Central memory CD8-positive, alpha-beta T cell (primary cell): ENCODE data around the gene DPEP2NB.
A peak's percentile ranks its signal among the peaks of the same experiment; 100 is the strongest.

Source experiments
- ATAC-seq: fragments of 150-1000 bp; cut with Tn5 transposase; replicated peaks from 2 replicates; pipeline ENCODE4 v1.10.0; 2022; ENCODE audit warnings: mild to moderate bottlenecking, moderate FRiP score, moderate number of reproducible peaks; ENCODE audit not compliant: poor library complexity, severe bottlenecking; ENCODE audit errors: extremely low read depth
- DNase-seq, 2 donors: peaks; one replicate each; pipeline ENCODE4 v3.0.0; 2021; ENCODE audit warnings: low spot score in 2 of 2
- H3K27ac Mint-ChIP-seq: one replicate; pipeline ENCODE4 v1.8.0; 2022; ENCODE audit warnings: low read depth, mild to moderate bottlenecking, moderate library complexity, mixed read lengths
- H3K27me3 Mint-ChIP-seq: one replicate; pipeline ENCODE4 v1.8.0; 2022; ENCODE audit warnings: mixed read lengths
- H3K36me3 Mint-ChIP-seq: one replicate; pipeline ENCODE4 v1.8.0; 2022; ENCODE audit warnings: mild to moderate bottlenecking, moderate library complexity, mixed read lengths; ENCODE audit not compliant: insufficient read depth
- H3K4me1 Mint-ChIP-seq: one replicate; pipeline ENCODE4 v1.8.0; 2022; ENCODE audit warnings: mixed read lengths
- H3K4me3 Mint-ChIP-seq: one replicate; pipeline ENCODE4 v1.8.0; 2022; ENCODE audit warnings: mild to moderate bottlenecking, moderate library complexity, mixed read lengths
- H3K9me3 Mint-ChIP-seq: one replicate; pipeline ENCODE4 v1.8.0; 2022; ENCODE audit warnings: mixed read lengths

Gene DPEP2NB, protein sequence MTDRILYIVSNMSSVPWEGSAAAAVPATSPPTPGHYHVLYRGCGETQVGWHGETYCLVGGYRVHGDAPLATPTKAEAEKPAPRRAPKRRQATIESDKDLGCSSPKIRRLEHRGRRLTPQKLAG

DNA sequence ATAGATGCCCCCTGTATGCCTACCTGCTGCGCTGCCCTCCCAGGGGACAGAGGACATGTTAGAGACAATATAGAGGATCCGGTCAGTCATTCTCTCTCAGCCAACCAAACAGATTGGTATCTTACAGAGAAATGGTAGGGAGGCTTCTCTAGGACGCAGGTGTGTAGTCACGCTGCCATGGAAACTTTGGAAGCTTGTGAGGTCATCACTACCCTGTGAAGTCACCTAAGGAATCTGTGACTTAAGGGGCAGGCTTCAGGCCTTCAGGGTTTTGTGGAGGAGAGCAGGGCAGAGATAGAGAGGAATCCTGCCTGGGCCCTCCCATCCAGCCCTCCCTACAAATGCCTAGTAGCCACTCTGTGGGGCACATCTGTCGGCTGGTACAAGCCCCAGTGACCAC, at the start of gene DPEP2NB:
DPEP2NB (minus strand) TSS at position 231 of the 400 bp plus-strand sequence; CDS start at position 90, 141 bp downstream.
- no peak for ATAC-seq
- no peak for DNase-seq
- Mint-ChIP-seq H3K9me3 (no peaks in the 10 kb centered on the region), H3K27me3 (no peaks in the 10 kb centered on the region), H3K27ac (no peak within 1 kb of the TSS), H3K4me1 (peaks cover 5% of the 10 kb centered on the region), H3K4me3 (no peak within 1 kb of the TSS), H3K36me3 (no peaks in the 10 kb centered on the region)

DNA sequence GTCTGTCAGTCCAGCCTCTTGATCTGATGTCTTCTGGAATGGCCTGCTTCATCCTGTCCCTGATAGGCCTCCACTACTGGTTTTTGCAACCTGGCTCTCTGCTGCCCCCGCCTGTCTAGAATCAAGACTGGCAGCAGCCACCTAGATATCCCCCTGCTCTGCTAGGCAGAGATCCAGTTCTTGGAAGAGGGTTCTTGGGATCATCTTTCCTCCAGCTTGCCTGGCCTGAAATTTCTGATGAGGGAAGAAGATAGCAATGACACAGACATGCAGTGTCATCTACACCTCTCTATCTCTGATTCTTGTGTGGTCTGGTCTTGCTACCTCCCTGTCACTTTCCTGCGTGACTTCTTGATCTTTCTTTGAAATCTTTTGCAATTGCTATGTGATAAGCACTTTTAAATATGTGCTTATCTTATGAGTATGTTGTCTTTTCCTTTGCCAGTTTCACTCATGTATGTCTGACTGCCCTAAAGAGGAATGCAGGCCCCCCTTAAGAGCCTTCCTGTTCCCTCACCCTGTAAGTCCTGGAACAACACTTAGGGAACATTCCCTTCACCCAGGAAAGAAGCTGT, 49.2 kb upstream of the DPEP2NB start:
- Mint-ChIP-seq H3K4me3 (peak overlapping the region; percentile 52), H3K27ac (peak overlapping the region; percentile 91), H3K4me1 (peaks cover 79% of the 10 kb centered on the region), H3K9me3 (no peaks in the 10 kb centered on the region), H3K27me3 (no peaks in the 10 kb centered on the region), H3K36me3 (peaks cover 5% of the 10 kb centered on the region)
- ATAC-seq (peak; percentile 38), DNase-seq (peak; percentile 49 to 50)

DNA sequence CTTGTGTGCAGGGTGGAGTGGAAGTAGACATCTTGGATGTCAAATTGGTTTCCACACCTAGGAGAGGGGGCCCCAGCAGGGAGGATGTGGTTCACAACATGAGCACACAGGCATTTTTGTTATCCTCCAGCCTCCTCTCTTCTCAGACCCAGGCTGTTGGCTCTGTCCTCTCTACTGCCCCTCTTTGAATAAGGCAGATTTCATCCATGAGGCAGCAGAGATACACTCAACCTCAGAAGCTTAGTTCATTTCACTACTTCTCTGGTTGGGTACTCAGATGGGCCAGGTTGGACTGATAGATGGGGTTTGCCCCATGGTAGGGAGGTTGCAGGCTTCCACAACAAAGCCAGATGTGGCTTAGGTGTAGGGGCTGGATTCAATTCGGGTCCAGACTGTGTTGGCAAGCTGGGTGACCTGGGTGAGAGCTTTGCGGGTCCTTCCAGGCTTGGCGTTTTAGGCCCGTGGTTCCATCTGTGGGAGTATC, 47.2 kb upstream of the DPEP2NB start:
- Mint-ChIP-seq H3K27ac (peak overlapping the region; percentile 83), H3K4me1 (peaks cover 73% of the 10 kb centered on the region), H3K27me3 (no peaks in the 10 kb centered on the region), H3K9me3 (no peaks in the 10 kb centered on the region), H3K4me3 (peak overlapping the region; percentile 67), H3K36me3 (peaks cover 7% of the 10 kb centered on the region)
- ATAC-seq: peak; percentile 87
- DNase-seq: peak in 1 of 2 donors; percentile 52

DNA sequence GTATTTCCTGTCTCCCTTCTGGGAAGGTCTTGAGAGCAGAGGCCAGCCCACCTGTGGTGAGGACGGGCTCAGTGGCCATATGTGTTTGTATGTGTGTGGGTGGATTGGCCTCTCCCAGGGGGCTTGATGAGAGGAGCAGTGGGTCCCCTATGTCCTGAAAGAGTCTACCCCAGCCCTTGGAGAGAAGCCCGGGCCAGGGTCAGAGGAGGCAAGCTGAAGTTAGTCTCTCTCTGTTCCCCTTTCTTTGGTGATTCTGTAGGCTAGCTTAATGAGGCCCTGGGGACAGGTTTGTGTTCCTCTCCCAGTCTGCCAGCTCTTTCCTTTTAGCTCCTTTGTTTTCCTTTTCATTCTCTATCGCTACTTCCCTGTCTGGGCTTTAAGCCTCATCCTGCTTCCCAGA, 45.7 kb upstream of the DPEP2NB start:
- Mint-ChIP-seq H3K4me1 (peaks cover 65% of the 10 kb centered on the region), H3K27ac (peak overlapping the region; percentile 83), H3K36me3 (peaks cover 13% of the 10 kb centered on the region), H3K4me3 (peak overlapping the region; percentile 42), H3K27me3 (no peaks in the 10 kb centered on the region), H3K9me3 (no peaks in the 10 kb centered on the region)
- ATAC-seq (no peak), DNase-seq (no peak)

DNA sequence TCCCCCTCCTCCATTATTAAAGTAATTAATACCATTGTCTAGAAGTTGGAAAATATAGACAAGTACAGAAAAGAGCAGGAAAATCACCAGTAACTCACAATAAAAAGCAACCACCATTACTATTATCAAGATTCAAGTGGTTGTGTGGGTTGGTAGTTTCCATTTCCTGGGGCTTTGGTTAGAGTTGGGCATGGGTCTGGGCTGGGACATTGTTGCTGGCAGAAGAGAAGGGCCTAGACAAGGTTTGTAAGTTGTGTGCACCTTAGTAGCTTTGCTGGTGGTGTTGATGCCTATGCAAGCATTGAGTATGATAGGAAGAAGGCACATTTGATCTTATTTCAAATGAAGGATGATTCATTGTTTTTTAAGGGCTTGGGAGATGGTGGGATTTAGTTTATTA, 44.1 kb upstream of the DPEP2NB start:
- H3K27me3 Mint-ChIP-seq: no peaks in the 10 kb centered on the region
- peaks cover 61% of the 10 kb centered on the region for H3K4me1 Mint-ChIP-seq
- peak overlapping the region; percentile 10 for H3K4me3 Mint-ChIP-seq
- H3K9me3 Mint-ChIP-seq: no peaks in the 10 kb centered on the region
- H3K36me3 Mint-ChIP-seq: peaks cover 17% of the 10 kb centered on the region
- ATAC-seq: no peak
- H3K27ac Mint-ChIP-seq: peak overlapping the region; percentile 12
- no peak for DNase-seq

DNA sequence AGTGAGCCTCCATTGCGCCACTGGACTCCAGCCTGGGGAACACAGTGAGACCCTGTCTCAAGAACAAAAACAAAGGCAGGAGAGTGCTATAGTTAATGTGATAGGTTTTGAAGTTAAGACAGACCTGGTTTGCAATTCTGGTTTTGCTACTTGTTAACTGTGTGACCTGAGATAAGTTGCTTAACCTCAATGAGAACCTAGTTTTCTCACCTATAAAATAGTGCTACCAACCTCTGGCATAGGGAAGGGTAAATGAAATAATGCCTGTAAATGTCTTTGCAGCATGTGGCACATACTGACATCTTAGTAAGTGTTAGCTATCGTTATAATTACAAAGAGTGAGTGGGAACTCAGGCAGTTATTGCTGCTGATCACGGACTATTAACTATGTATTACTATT, 39.7 kb upstream of the DPEP2NB start:
- ATAC-seq (peak; percentile 32), DNase-seq (no peak)
- Mint-ChIP-seq H3K4me3 (peak overlapping the region; percentile 9), H3K4me1 (peaks cover 27% of the 10 kb centered on the region), H3K9me3 (no peaks in the 10 kb centered on the region), H3K27ac (no peak overlapping the region), H3K27me3 (no peaks in the 10 kb centered on the region), H3K36me3 (peaks cover 25% of the 10 kb centered on the region)

DNA sequence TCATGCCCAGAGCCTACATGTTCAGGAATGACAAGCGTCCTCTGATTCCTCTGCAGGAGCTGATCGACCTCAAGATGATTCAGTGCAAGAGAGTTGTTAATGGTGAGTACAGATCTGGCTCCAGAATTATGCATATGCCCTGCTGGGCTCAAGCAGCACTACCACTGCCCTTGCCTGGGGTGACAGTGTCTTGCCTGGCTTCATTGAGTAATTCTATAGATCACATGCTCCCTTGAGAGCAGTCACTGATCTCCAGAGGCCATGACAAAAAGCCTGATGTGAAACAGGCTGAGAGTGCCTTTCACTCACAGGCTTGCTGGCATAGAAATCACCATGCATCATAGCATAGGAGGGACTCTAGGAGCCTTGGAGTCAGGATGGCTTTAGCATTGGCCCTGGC, 33.7 kb upstream of the DPEP2NB start:
- Mint-ChIP-seq H3K4me1 (no peaks in the 10 kb centered on the region), H3K36me3 (peaks cover 19% of the 10 kb centered on the region), H3K9me3 (no peaks in the 10 kb centered on the region), H3K27ac (no peak overlapping the region), H3K27me3 (no peaks in the 10 kb centered on the region), H3K4me3 (no peak overlapping the region)
- no peak for DNase-seq
- no peak for ATAC-seq

DNA sequence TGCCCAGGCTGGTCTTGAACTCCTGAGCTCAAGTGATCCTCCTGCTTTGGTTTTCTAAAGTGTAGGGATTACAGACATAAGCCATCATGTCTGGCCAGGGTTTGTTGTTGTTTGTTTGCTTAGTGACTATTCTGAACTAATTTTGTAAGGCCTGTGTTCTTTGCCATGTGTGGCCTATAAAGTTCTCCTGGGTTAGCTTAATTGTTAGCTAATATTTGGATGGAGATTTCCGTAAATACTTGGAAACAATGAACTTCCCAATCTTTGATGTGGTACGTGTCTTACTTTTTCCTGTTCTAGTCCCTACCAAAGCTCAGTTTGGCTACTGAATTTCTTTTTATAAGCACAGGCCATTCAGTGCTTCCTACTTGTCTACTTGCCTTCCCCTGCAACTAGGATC, 32.3 kb upstream of the DPEP2NB start:
- Mint-ChIP-seq H3K4me3 (no peak overlapping the region), H3K36me3 (peaks cover 15% of the 10 kb centered on the region), H3K4me1 (no peaks in the 10 kb centered on the region), H3K9me3 (no peaks in the 10 kb centered on the region), H3K27ac (no peak overlapping the region), H3K27me3 (no peaks in the 10 kb centered on the region)
- DNase-seq (no peak), ATAC-seq (no peak)

DNA sequence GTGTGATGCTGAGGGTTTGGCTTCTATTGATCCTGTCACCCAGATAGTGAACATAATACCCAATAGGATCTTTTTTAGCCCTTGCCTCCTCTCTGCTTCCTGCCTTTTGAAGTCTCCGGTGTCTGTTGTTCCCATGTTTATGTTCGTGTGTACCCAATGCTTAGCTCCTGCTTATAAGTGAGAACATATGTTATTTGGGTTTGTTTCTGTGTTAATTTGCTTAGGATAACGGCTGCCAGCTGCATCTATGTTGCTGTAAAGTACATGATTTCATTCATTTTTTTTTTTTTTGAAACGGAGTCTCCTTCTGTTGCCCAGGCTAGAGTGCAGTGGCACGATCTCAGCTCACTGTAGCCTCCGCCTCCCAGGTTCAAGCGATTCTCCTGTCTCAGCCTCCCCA, 30.4 kb upstream of the DPEP2NB start:
- H3K27me3 Mint-ChIP-seq: no peaks in the 10 kb centered on the region
- DNase-seq (no peak), ATAC-seq (no peak)
- H3K4me3 Mint-ChIP-seq: no peak overlapping the region
- H3K27ac Mint-ChIP-seq: no peak overlapping the region
- H3K36me3 Mint-ChIP-seq: peaks cover 11% of the 10 kb centered on the region
- H3K4me1 Mint-ChIP-seq: no peaks in the 10 kb centered on the region
- no peaks in the 10 kb centered on the region for H3K9me3 Mint-ChIP-seq

DNA sequence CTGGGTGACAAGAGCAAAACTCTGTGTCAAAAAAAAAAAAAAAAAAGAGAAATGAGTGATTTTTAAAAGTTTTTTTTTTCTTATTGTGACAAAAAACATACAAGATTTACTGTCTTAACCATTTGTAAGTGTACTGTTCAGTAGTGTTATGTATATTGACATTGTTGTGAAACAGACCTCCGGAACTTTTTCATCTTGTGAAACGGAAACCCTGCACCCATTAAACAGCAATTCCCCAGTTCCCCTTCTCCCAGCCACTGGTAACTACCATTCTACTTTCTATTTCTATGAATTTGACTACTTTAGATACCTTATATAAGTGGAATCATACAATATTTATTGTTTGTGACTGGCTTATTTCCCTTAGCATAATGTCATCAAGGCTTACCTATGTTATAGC, 26.1 kb upstream of the DPEP2NB start:
- Mint-ChIP-seq H3K4me1 (peaks cover 9% of the 10 kb centered on the region), H3K27me3 (no peaks in the 10 kb centered on the region), H3K36me3 (peaks cover 2% of the 10 kb centered on the region), H3K4me3 (no peak overlapping the region), H3K27ac (no peak overlapping the region), H3K9me3 (no peaks in the 10 kb centered on the region)
- DNase-seq (no peak), ATAC-seq (no peak)

DNA sequence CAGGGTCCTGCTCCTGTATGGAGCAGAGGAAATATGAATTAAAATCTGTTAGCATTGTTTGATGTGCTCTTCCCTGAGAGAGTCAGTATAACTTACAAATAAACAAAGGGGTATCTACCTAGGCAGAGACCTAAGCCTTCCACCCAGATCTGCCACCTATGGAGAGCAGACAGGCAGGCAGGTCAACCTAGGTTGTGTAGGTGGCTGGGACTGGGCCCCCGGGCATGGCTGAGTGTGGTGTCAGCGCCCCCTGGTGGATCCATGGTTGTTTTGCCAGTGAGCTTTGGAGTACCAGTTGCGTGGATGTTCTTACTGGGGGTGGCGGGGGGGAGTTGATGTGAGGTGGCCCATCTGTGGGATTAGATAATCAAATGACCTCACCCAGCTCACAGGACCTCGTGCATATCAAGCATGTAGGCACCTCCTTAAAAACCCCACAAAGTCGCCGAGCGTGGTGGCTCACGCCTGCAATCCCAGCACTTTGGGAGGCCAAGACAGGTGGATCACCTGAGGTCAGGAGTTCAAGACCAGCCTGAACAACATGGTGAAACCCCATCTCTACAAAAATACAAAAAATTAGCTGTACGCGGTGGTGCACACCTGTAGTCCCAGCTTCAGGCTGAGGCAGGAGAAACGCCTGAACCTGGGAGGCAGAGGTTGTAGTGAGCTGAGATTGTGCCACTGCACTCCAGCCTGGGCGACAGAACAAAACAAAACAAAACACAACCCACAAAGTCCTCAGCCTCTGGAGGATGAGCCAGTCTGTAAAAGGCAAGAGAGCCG, 25.0 kb upstream of the DPEP2NB start:
- peak overlapping the region; percentile 29 for H3K4me3 Mint-ChIP-seq
- DNase-seq (peak; percentile 83 to 89), ATAC-seq (peak; percentile 92)
- H3K27me3 Mint-ChIP-seq: no peaks in the 10 kb centered on the region
- peaks cover 2% of the 10 kb centered on the region for H3K36me3 Mint-ChIP-seq
- no peak overlapping the region for H3K27ac Mint-ChIP-seq
- no peaks in the 10 kb centered on the region for H3K9me3 Mint-ChIP-seq
- H3K4me1 Mint-ChIP-seq: peaks cover 13% of the 10 kb centered on the region

DNA sequence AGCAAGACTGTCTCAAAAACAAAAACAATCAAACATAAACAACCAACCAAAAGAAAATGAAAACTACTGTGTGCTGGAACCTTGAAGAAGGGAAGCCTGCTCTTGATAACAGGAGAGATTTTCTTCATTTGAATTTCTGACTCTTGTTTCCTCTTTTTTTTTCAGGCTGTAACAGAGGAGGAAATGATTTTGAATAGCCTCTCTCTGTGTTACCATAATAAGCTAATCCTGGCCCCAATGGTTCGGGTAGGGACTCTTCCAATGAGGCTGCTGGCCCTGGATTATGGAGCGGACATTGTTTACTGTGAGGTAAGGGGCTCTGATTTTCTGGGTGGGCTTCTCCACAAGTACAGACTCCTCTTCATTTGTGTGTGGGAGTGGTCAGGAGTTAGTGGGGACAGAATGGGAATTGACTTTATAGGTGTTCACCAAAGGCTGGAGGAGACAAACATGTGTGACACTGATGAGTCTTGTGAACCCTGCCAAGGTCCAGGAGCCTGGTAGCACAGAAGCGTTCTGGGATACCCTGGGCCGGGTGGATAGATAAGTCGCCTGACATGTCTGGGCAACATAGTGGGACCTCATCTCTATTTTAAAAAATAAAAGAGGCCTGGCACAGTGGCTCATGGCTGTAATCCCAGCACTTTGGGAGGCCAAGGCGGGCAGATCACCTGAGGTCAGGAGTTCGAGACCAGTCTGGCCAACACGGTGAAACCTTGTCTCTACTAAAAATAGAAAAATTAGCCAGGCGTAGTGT, 22.3 kb upstream of the DPEP2NB start:
- Mint-ChIP-seq H3K36me3 (peaks cover 2% of the 10 kb centered on the region), H3K4me3 (no peak overlapping the region), H3K9me3 (no peaks in the 10 kb centered on the region), H3K4me1 (peaks cover 14% of the 10 kb centered on the region), H3K27ac (no peak overlapping the region), H3K27me3 (no peaks in the 10 kb centered on the region)
- DNase-seq (no peak), ATAC-seq (no peak)
